ENCODE measurements around the gene PCYOX1L. TPM values are rescaled to one million over a fixed set of nuclear protein-coding genes. Genes with fewer than 3 reads are reported as not detected.

Gene PCYOX1L
- 2.1 to 2.9 TPM (median 2.7 TPM) in 5 replicates for total RNA-seq (2022; extraction: Qiagen RNA extraction; ENCODE audit: low read depth)

GRCh38 chr5:149357370-149358293 is at the start of gene PCYOX1L:
Gene PCYOX1L (plus strand): TSS chr5:149358046. CDS start chr5:149358069, 23 bp downstream.

GRCh38 chr5:149345147-149345891 is 12.5 kb upstream of the PCYOX1L start, which contains the start of gene GRPEL2:
Gene GRPEL2 (plus strand): TSS chr5:149345499. CDS start chr5:149345540, 41 bp downstream.

GRCh38 chr5:149379177-149379761 is 21.4 kb downstream of the PCYOX1L start, which contains the start of gene IL17B:
Gene IL17B (minus strand): TSS chr5:149379292. CDS start chr5:149379225, 67 bp downstream.

Other genes with a start within 250 kb of the PCYOX1L start
- gene ABLIM3, start 216.6 kb upstream of the PCYOX1L start, total RNA-seq (2022; extraction: Qiagen RNA extraction; ENCODE audit: low read depth): 10.7 to 13.6 TPM (median 11.1 TPM) in 5 replicates
- gene AFAP1L1, start 86.2 kb upstream of the PCYOX1L start, total RNA-seq (2022; extraction: Qiagen RNA extraction; ENCODE audit: low read depth): 7.8 to 9.5 TPM (median 9.1 TPM) in 5 replicates
- gene GRPEL2, start 12.5 kb upstream of the PCYOX1L start, total RNA-seq (2022; extraction: Qiagen RNA extraction; ENCODE audit: low read depth): 7.4 to 8.8 TPM (median 7.8 TPM) in 5 replicates
- not detected in 5 replicates for gene IL17B, start 21.2 kb downstream of the PCYOX1L start, total RNA-seq (2022; extraction: Qiagen RNA extraction; ENCODE audit: low read depth)
- gene CSNK1A1, start 193.4 kb downstream of the PCYOX1L start, total RNA-seq (2022; extraction: Qiagen RNA extraction; ENCODE audit: low read depth): 127 to 144 TPM (median 137 TPM) in 5 replicates
- 1.3 to 1.5 TPM (median 1.4 TPM) in 5 replicates for gene ARHGEF37, start 223.5 kb downstream of the PCYOX1L start, total RNA-seq (2022; extraction: Qiagen RNA extraction; ENCODE audit: low read depth)

Measured in A549 treated with GW870086 at 1 μM for 4 hours (cell line).